A549 (cell line): ENCODE results near the gene ICE2.

ENCODE experiments used
- BHLHE40 ChIP-seq: IDR thresholded peaks from 2 replicates; pipeline ENCODE4 v1.6.1; 2012; ENCODE audit warnings: low read depth, low read length, inconsistent platforms
- HDAC2 ChIP-seq: fragments of 200-600 bp; sonication (generic); IDR thresholded peaks from 2 replicates; pipeline ENCODE4 v1.6.1; 2016
- MAX ChIP-seq: IDR thresholded peaks from 2 replicates; pipeline ENCODE4 v1.6.1; 2012

- TF ChIP-seq MAX (no peak), BHLHE40 (no peak), HDAC2 (no peak)
Measured at GRCh38 chr15:60457985-60458384, 21.0 kb downstream of the ICE2 start.
